GM18517 (cell line): Measurements from ENCODE around the gene ZDHHC4.
"Not testable (repeated sequence)": the region's sequence is repeated elsewhere in the genome, so short reads cannot be mapped to it uniquely, and the experiment has no call there.

Experiments used
- ATAC-seq: cut with Tn5 transposase; IDR thresholded peaks from one replicate; pipeline ENCODE4 v1.9.1; 2021; ENCODE audit warnings: mild to moderate bottlenecking, moderate library complexity; ENCODE audit not compliant: unreplicated experiment

The ZDHHC4 gene

GRCh38 chr7:6631605-6632004, 54.4 kb downstream of the ZDHHC4 start:
- no peak for ATAC-seq

- no peak for ATAC-seq
These were observed 56.8 kb downstream of the ZDHHC4 start for GRCh38 chr7:6634021-6634420.

- ATAC-seq, result not testable (repeated sequence)
These were observed 57.7 kb downstream of the ZDHHC4 start for GRCh38 chr7:6634971-6635370.

- peak; percentile 42 for ATAC-seq
These were observed 59.7 kb downstream of the ZDHHC4 start, which contains the start of gene ZNF316 for GRCh38 chr7:6636741-6637543. Gene ZNF316 (plus strand): TSS chr7:6637318. CDS start chr7:6642410, 5,092 bp downstream.

GRCh38 chr7:6637544-6638229, 60.4 kb downstream of the ZDHHC4 start:
- peak; percentile 75 for ATAC-seq
